ENCODE results near the gene ID1. TPM values are rescaled to one million over a fixed set of nuclear protein-coding genes. Genes with fewer than 3 reads are reported as not detected.

Gene ID1
- total and polyA plus RNA-seq, 2 experiments from 2014 or later = 221 to 479 TPM

DNA sequence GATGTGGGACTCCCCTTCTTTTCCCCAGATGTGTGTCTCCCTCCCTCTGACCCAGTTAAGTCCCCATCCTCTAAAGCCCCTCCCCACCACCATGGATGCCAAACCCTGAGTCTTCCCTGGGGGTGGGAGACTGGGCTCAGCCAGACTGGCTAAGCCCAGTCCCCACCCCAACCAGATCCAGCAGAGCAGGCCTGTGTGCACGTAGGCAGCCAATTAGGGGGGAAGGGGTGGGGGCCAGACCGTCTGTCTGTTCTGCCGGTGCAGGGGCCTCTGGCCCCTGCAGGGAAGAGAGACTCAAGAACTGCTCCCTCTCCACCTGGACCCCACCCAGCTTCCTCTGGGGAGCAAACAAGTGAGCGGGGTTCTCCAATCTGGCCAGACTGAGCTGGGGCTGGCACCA, 33.2 kb downstream of the ID1 start (continued):
- TF ChIP-seq CREB1 (CRISPR knock-in tag; IDR thresholded peaks at IDR 0.05; ENCODE audit: low read depth) (no peak), STAT1 (IDR thresholded peaks at IDR 0.05; ENCODE audit: unreplicated experiment) (no peak), ETS1 (IDR thresholded peaks at IDR 0.05) (no peak), POLR2AphosphoS5 (IDR thresholded peaks at IDR 0.05; ENCODE audit: low read depth) (no peak), ZNF331 (CRISPR knock-in tag; IDR thresholded peaks at IDR 0.05; ENCODE audit: low read depth) (no peak), JUNB (IDR thresholded peaks at IDR 0.05; ENCODE audit: unreplicated experiment) (no peak)

DNA sequence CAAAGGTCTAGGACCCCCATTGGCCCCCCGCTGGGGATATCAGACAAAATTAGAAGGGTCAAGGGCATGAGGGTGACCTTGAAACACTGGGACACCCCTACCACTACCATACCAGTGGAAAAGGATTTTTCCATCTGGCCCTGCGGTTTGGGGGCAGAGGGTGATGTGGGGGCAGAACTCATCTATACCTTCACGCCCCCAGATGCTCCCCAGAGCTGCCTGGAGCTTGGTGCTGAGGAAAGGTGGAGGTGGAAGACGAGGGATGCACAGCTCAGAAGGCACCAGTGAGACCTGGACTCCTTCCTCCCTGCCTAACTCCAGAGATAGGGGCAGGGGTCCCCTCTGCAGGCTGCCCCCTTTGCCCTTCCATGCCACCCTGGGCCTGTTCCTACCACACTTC, 33.7 kb downstream of the ID1 start:
- TF ChIP-seq CREB1 (CRISPR knock-in tag; IDR thresholded peaks at IDR 0.05; ENCODE audit: low read depth) = no peak
- no peak for TF ChIP-seq ZNF331 (CRISPR knock-in tag; IDR thresholded peaks at IDR 0.05; ENCODE audit: low read depth)
- Histone ChIP-seq H4K20me1 (replicated peaks; ENCODE audit: insufficient read depth) (no peaks in the 10 kb centered on the region; the same call in 1 of the 2 replicates), H3K36me3 (ENCODE audit: insufficient read depth) (no peaks in the 10 kb centered on the region), H2AFZ (peak overlapping the region; percentile 28; the same call in 1 of the 2 replicates), H3K9me2 (ENCODE audit: insufficient read depth) (no peaks in the 10 kb centered on the region), H3K4me3 (no peak overlapping the region), H3K79me2 (replicated peaks; ENCODE audit: insufficient read depth) (no peaks in the 10 kb centered on the region), H3K27ac (ENCODE audit: low read depth) (no peak overlapping the region), H3K27me3 (ENCODE audit: insufficient read depth) (peaks cover 9% of the 10 kb centered on the region), H3K4me2 (no peak overlapping the region), H3K4me1 (ENCODE audit: insufficient read depth) (peaks cover 9% of the 10 kb centered on the region), H3F3A (replicated peaks; ENCODE audit: low read depth) (peaks cover 13% of the 10 kb centered on the region)
- Mint-ChIP-seq H3K27me3 (ENCODE audit: insufficient read depth, low read depth, poor library complexity) (peaks cover 14% of the 10 kb centered on the region), H3K4me1 (peaks cover 3% of the 10 kb centered on the region; the same call in 1 of the 3 replicates), H3K4me3 (no peak overlapping the region), H3K36me3 (ENCODE audit: low read depth) (no peaks in the 10 kb centered on the region), H3K27ac (no peak overlapping the region), H3K9me3 (no peaks in the 10 kb centered on the region)
- no peak for ATAC-seq
- no peak for DNase-seq (ENCODE audit: low spot score)

- H3K4me1 Mint-ChIP-seq = peaks cover 3% of the 10 kb centered on the region; the same call in 1 of the 3 replicates
- Histone ChIP-seq H3K9me2 (ENCODE audit: insufficient read depth) (no peaks in the 10 kb centered on the region), H2AFZ (no peak overlapping the region), H3K36me3 (ENCODE audit: insufficient read depth) (no peaks in the 10 kb centered on the region), H3K79me2 (replicated peaks; ENCODE audit: insufficient read depth) (no peaks in the 10 kb centered on the region), H3F3A (replicated peaks; ENCODE audit: low read depth) (peaks cover 13% of the 10 kb centered on the region), H3K27me3 (ENCODE audit: insufficient read depth) (peaks cover 9% of the 10 kb centered on the region), H3K4me2 (no peak overlapping the region), H3K4me1 (ENCODE audit: insufficient read depth) (peaks cover 9% of the 10 kb centered on the region), H4K20me1 (replicated peaks; ENCODE audit: insufficient read depth) (no peaks in the 10 kb centered on the region; the same call in 1 of the 2 replicates), H3K27ac (ENCODE audit: low read depth) (no peak overlapping the region), H3K4me3 (no peak overlapping the region)
- no peak for ATAC-seq
- peak overlapping the region; percentile 12; the same call in 1 of the 2 replicates for H3K27ac Mint-ChIP-seq
- H3K36me3 Mint-ChIP-seq (ENCODE audit: low read depth) = no peaks in the 10 kb centered on the region
- peaks cover 12% of the 10 kb centered on the region for H3K27me3 Mint-ChIP-seq (ENCODE audit: insufficient read depth, low read depth, poor library complexity)
- DNase-seq (ENCODE audit: low spot score) = no peak
- no peak for TF ChIP-seq ZNF114 (CRISPR knock-in tag; IDR thresholded peaks at IDR 0.05)
- no peak for TF ChIP-seq STAT1 (IDR thresholded peaks at IDR 0.05; ENCODE audit: unreplicated experiment)
- TF ChIP-seq EZH2 (IDR thresholded peaks at IDR 0.05; ENCODE audit: low read depth, unreplicated experiment) = no peak
- TF ChIP-seq ETS1 (IDR thresholded peaks at IDR 0.05) = no peak
- no peak for TF ChIP-seq NANOG (IDR thresholded peaks at IDR 0.05; ENCODE audit: borderline replicate concordance)
- H3K9me3 Mint-ChIP-seq = no peaks in the 10 kb centered on the region
- no peak overlapping the region for H3K4me3 Mint-ChIP-seq
Observed at GRCh38 chr20:31640259-31640658, 35.2 kb downstream of the ID1 start.
